Measurements from ENCODE around the gene CAPZB.

- TF ChIP-seq CTCF (conservative IDR thresholded peaks at IDR 0.05; ENCODE audit: low read depth, low read length) = no peak
- TF ChIP-seq RAD21 (IDR thresholded peaks at IDR 0.05; ENCODE audit: low read length) = no peak
- TF ChIP-seq SMC3 (IDR thresholded peaks at IDR 0.05; ENCODE audit: low read depth, low read length) = no peak
Observed at GRCh38 chr1:19511116-19511515, 25.8 kb upstream of the CAPZB start.
